ENCODE results near the gene FABP3. TPM values are rescaled to one million over a fixed set of nuclear protein-coding genes. Genes with fewer than 3 reads are reported as not detected.

The FABP3 gene
- total RNA-seq, 1 donor from 2014 or later = 1.1 TPM

GRCh38 chr1:31417148-31417547 lies 44.3 kb upstream of the FABP3 start:
- H3K4me3 Mint-ChIP-seq (ENCODE audit: unreplicated experiment) = no peak overlapping the region

DNA sequence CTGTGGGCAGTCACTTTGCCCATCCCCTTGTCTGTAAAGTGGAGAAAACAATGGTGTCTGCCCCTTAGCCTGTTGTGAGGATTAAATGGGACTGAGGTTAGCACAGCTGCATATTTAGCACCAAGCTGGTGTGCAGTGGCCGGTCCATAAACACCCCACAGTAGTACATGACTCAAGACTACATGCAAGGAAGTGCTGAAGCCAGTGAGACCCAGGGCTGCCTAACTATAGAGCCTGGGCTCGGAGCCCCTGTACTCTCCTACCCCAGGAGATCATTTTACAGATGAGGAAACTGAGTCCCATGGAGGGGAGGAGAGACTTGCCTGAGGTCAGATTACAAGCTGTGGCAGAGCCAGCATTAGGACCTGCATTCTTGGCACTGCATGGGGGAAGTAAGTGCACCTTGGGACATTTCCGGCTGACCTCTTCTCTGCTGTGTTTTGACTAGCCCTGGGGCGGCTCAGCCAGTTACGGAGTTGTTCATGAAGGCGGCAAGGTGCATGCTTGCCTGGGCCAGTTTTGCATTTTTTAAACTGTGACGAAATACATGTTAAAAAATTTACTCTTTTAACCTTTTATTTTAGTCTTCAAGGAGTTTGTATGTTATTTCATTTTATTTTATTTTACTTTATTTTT lies 43.3 kb upstream of the FABP3 start:
- no peak for DNase-seq (ENCODE audit: low spot score)
- Mint-ChIP-seq H3K27me3 (ENCODE audit: unreplicated experiment) (peaks cover 9% of the 10 kb centered on the region), H3K9me3 (ENCODE audit: unreplicated experiment) (no peaks in the 10 kb centered on the region), H3K4me1 (ENCODE audit: unreplicated experiment) (peaks cover 24% of the 10 kb centered on the region), H3K4me3 (ENCODE audit: unreplicated experiment) (no peak overlapping the region), H3K27ac (ENCODE audit: unreplicated experiment) (no peak overlapping the region), H3K36me3 (ENCODE audit: low read depth, unreplicated experiment) (peaks cover 6% of the 10 kb centered on the region)
- TF ChIP-seq CTCF (IDR thresholded peaks at IDR 0.05; ENCODE audit: unreplicated experiment) = no peak

More at GRCh38 chr1:31417148-31417547, 44.3 kb upstream of the FABP3 start:
- peaks cover 23% of the 10 kb centered on the region for H3K4me1 Mint-ChIP-seq (ENCODE audit: unreplicated experiment)
- no peak for TF ChIP-seq CTCF (IDR thresholded peaks at IDR 0.05; ENCODE audit: unreplicated experiment)
- H3K27me3 Mint-ChIP-seq (ENCODE audit: unreplicated experiment) = peaks cover 7% of the 10 kb centered on the region
- H3K9me3 Mint-ChIP-seq (ENCODE audit: unreplicated experiment) = no peaks in the 10 kb centered on the region
- H3K36me3 Mint-ChIP-seq (ENCODE audit: low read depth, unreplicated experiment) = peaks cover 6% of the 10 kb centered on the region
- no peak overlapping the region for H3K27ac Mint-ChIP-seq (ENCODE audit: unreplicated experiment)
- DNase-seq (ENCODE audit: low spot score) = no peak

GRCh38 chr1:31415658-31416057 lies 42.8 kb upstream of the FABP3 start:
- H3K4me1 Mint-ChIP-seq (ENCODE audit: unreplicated experiment) = peaks cover 24% of the 10 kb centered on the region
- H3K36me3 Mint-ChIP-seq (ENCODE audit: low read depth, unreplicated experiment) = peaks cover 6% of the 10 kb centered on the region
- no peak for DNase-seq (ENCODE audit: low spot score)
- H3K4me3 Mint-ChIP-seq (ENCODE audit: unreplicated experiment) = peak overlapping the region; percentile 18
- H3K27me3 Mint-ChIP-seq (ENCODE audit: unreplicated experiment) = peaks cover 9% of the 10 kb centered on the region
- H3K27ac Mint-ChIP-seq (ENCODE audit: unreplicated experiment) = no peak overlapping the region
- TF ChIP-seq CTCF (IDR thresholded peaks at IDR 0.05; ENCODE audit: unreplicated experiment) = no peak
- no peaks in the 10 kb centered on the region for H3K9me3 Mint-ChIP-seq (ENCODE audit: unreplicated experiment)

GRCh38 chr1:31414980-31415370 lies 42.1 kb upstream of the FABP3 start:
- Mint-ChIP-seq H3K27ac (ENCODE audit: unreplicated experiment) (no peak overlapping the region), H3K4me1 (ENCODE audit: unreplicated experiment) (peaks cover 24% of the 10 kb centered on the region), H3K27me3 (ENCODE audit: unreplicated experiment) (peaks cover 13% of the 10 kb centered on the region), H3K9me3 (ENCODE audit: unreplicated experiment) (no peaks in the 10 kb centered on the region), H3K4me3 (ENCODE audit: unreplicated experiment) (no peak overlapping the region), H3K36me3 (ENCODE audit: low read depth, unreplicated experiment) (peaks cover 6% of the 10 kb centered on the region)
- TF ChIP-seq CTCF (IDR thresholded peaks at IDR 0.05; ENCODE audit: unreplicated experiment) = no peak
- no peak for DNase-seq (ENCODE audit: low spot score)

DNA sequence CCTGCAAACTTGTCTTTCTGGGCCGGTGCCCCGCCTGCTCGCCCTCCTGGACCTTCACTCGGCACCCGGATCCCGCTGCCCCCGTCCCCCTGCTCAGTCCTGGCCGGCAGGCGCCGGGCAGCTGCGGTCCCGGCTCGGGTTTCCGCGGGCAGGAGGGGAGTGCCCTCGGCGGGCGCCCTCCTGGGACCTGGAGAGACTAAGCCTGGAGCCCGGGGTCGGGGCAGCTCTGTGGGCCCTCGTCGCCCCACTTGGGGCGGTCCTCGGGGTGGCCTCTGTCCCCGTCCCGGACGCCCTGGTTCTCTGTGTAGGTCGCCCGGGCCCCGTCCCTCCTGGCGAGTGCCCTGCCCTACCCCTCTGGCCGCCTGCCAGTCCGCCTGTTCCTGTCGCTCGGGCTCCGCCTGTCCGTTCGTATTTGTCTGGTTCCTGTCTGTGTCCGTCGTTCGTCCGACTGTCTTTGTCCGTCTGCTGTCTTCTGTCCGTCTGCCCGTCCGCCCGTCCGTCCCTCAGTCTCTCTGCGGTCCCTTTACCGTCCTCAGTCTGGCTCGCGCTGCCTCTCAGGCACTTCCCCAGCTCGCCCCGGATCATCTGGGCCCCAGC lies 40.6 kb upstream of the FABP3 start:
- H3K27me3 Mint-ChIP-seq (ENCODE audit: unreplicated experiment) = peaks cover 14% of the 10 kb centered on the region
- peak; percentile 45 for DNase-seq (ENCODE audit: low spot score)
- H3K4me1 Mint-ChIP-seq (ENCODE audit: unreplicated experiment) = peaks cover 24% of the 10 kb centered on the region
- H3K36me3 Mint-ChIP-seq (ENCODE audit: low read depth, unreplicated experiment) = peaks cover 6% of the 10 kb centered on the region
- no peaks in the 10 kb centered on the region for H3K9me3 Mint-ChIP-seq (ENCODE audit: unreplicated experiment)
- no peak for TF ChIP-seq CTCF (IDR thresholded peaks at IDR 0.05; ENCODE audit: unreplicated experiment)
- H3K4me3 Mint-ChIP-seq (ENCODE audit: unreplicated experiment) = peak overlapping the region; percentile 99
- H3K27ac Mint-ChIP-seq (ENCODE audit: unreplicated experiment) = peak overlapping the region; percentile 79

All from endothelial cell (in vitro differentiated cells).